CD4-positive, alpha-beta T cell (primary cell): ENCODE data around the gene HOXA3. TPM values are rescaled to one million over a fixed set of nuclear protein-coding genes. Genes with fewer than 3 reads are reported as not detected.

Experiments
- ATAC-seq: fragments of 200-7000 bp; cut with Tn5 transposase; one replicate; pipeline ENCODE4 v1.10.0; 2022; ENCODE audit warnings: mild to moderate bottlenecking; ENCODE audit not compliant: poor library complexity
- CTCF ChIA-PET: fragments of 350-600 bp; sonication (Branson Sonifier 250); formaldehyde crosslinking; loops from one replicate; lab custom pipeline; 2021; ENCODE audit warnings: antibody characterized with exemption, inconsistent platforms; lab: Charles Lee
- POLR2A ChIA-PET: fragments of 350-600 bp; sonication (Branson Sonifier 250); formaldehyde crosslinking; loops from one replicate; lab custom pipeline; 2021; ENCODE audit warnings: antibody characterized with exemption, inconsistent platforms; lab: Charles Lee
- DNase-seq, 14 experiments: peaks; one replicate each; pipeline ENCODE4 v3.0.0-alpha.2; 2013 to 2020; ENCODE audit warnings: mixed read lengths in 2 of 14
- H3K27ac ChIP-seq, 2 donors: one replicate each; pipeline versions ENCODE4 v1.5.1 to v1.7.0; 2013; ENCODE audit warnings: low read length in 2 of 2, low read depth in 1 of 2, mild to moderate bottlenecking in 1 of 2
- H3K27me3 ChIP-seq, 2 experiments: 1 replicate in 1 of 2; 2 replicates in 1 of 2; pipeline versions ENCODE4 v1.6.1 to v1.7.0; 2013; ENCODE audit warnings: low read length in 2 of 2, control low read depth in 1 of 2, mild to moderate bottlenecking in 1 of 2, moderate library complexity in 1 of 2; ENCODE audit not compliant: insufficient read depth in 2 of 2, control insufficient read depth in 1 of 2
- H3K36me3 ChIP-seq: one replicate; pipeline ENCODE4 v1.6.1; 2013; ENCODE audit warnings: low read length, control low read depth; ENCODE audit not compliant: insufficient read depth
- H3K4me1 ChIP-seq: one replicate; pipeline ENCODE4 v1.6.1; 2013; ENCODE audit warnings: low read length, control low read depth; ENCODE audit not compliant: insufficient read depth
- H3K4me3 ChIP-seq: one replicate; pipeline ENCODE4 v1.5.1; 2013; ENCODE audit warnings: mild to moderate bottlenecking, low read length, moderate library complexity
- H3K9me3 ChIP-seq, 2 experiments: 1 replicate in 1 of 2; 2 replicates in 1 of 2; pipeline versions ENCODE4 v1.6.1 to v1.7.0; 2013; ENCODE audit warnings: low read length in 2 of 2, mild to moderate bottlenecking in 2 of 2, control low read depth in 1 of 2, moderate library complexity in 1 of 2; ENCODE audit not compliant: control insufficient read depth in 1 of 2, insufficient read depth in 1 of 2
- H3K27ac Mint-ChIP-seq: one replicate; pipeline ENCODE4 v1.8.0; 2020; ENCODE audit warnings: mixed read lengths
- H3K27me3 Mint-ChIP-seq: one replicate; pipeline ENCODE4 v1.8.0; 2021; ENCODE audit warnings: mixed read lengths
- H3K36me3 Mint-ChIP-seq: one replicate; pipeline ENCODE4 v1.8.0; 2021; ENCODE audit warnings: low read depth, mixed read lengths
- H3K4me1 Mint-ChIP-seq: one replicate; pipeline ENCODE4 v1.8.0; 2021; ENCODE audit warnings: low read depth, mixed read lengths
- H3K4me3 Mint-ChIP-seq: one replicate; pipeline ENCODE4 v1.8.0; 2020; ENCODE audit warnings: mild to moderate bottlenecking, mixed read lengths
- H3K9me3 Mint-ChIP-seq: one replicate; pipeline ENCODE4 v1.8.0; 2020; ENCODE audit warnings: mixed read lengths
- intact Hi-C, 2 experiments: fragments of 100-400 bp; cut with DNase I in 1 of 2; cut with micrococcal nuclease in 1 of 2; formaldehyde crosslinking; loops; one replicate each; pipeline versions ENCODE4 v1.15.1 to v1.9.0; 2023 to 2025; cut with DNase I, micrococcal nuclease
- total RNA-seq, 174 experiments: library from RNA in 2 of 174; stranded (reverse) in 2 of 174; gene quantifications; one replicate each; pipeline ENCODE4 v1.2.3 and lab custom pipeline; 2021 to 2026
- TF ChIP-seq, protein P1 (sequence below): fragments of 200-600 bp; IDR thresholded peaks from one replicate; pipeline ENCODE4 v1.8.0; 2022; ENCODE audit warnings: antibody characterized with exemption, mild to moderate bottlenecking

HOXA3 gene
- total RNA-seq, 2 experiments from 2014 or later = not detected

DNA sequence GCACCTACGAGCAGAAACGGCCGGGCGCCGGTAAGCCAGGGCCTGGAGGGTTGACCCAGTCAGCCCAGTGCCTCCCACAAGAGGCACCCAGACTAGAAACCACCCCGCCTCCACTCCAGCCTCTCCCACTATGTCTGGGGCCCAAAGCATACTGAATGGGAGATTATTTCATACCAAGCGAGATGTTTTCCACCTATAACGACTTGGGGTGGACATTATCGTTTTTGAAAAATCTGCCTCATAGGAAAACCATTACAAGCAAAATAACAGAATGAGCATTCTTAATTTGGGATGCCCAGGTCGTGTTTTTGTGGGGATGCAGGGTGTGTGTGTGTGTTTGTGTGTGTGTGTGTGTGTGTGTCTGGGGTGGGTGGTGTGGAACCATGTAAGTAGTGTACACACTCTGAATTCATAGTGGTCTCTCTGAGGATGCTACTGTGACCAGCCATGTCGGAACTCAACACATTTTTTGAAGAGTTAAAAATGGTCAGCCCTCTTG, 6.4 kb downstream of the HOXA3 start:
- no peak overlapping the region for H3K27ac Mint-ChIP-seq
- no peak overlapping the region for H3K4me3 Mint-ChIP-seq
- H3K27me3 Mint-ChIP-seq = peaks cover 81% of the 10 kb centered on the region
- peaks cover 51 to 79% of the 10 kb centered on the region in 2 experiments for H3K27me3 ChIP-seq
- H3K4me1 Mint-ChIP-seq = peaks cover 16% of the 10 kb centered on the region
- no peaks in the 10 kb centered on the region for H3K9me3 Mint-ChIP-seq
- TF ChIP-seq, protein P1, sequence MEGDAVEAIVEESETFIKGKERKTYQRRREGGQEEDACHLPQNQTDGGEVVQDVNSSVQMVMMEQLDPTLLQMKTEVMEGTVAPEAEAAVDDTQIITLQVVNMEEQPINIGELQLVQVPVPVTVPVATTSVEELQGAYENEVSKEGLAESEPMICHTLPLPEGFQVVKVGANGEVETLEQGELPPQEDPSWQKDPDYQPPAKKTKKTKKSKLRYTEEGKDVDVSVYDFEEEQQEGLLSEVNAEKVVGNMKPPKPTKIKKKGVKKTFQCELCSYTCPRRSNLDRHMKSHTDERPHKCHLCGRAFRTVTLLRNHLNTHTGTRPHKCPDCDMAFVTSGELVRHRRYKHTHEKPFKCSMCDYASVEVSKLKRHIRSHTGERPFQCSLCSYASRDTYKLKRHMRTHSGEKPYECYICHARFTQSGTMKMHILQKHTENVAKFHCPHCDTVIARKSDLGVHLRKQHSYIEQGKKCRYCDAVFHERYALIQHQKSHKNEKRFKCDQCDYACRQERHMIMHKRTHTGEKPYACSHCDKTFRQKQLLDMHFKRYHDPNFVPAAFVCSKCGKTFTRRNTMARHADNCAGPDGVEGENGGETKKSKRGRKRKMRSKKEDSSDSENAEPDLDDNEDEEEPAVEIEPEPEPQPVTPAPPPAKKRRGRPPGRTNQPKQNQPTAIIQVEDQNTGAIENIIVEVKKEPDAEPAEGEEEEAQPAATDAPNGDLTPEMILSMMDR = no peak
- no peak for ATAC-seq
- H3K4me3 ChIP-seq = no peak overlapping the region
- ChIA-PET CTCF (interaction anchor here (1.6 kb wide), 1 partner anchor 15 kb away, joined by 5 read pairs; no protein-coding TSS in a partner anchor), POLR2A (no interaction called here)
- no peak for DNase-seq
- H3K9me3 ChIP-seq = peaks cover 0 to 52% of the 10 kb centered on the region in 2 experiments
- H3K27ac ChIP-seq = no peak overlapping the region
- H3K36me3 ChIP-seq = no peaks in the 10 kb centered on the region
- intact Hi-C loops = no loop called here
- no peaks in the 10 kb centered on the region for H3K36me3 Mint-ChIP-seq
- H3K4me1 ChIP-seq = peaks cover 23% of the 10 kb centered on the region

DNA sequence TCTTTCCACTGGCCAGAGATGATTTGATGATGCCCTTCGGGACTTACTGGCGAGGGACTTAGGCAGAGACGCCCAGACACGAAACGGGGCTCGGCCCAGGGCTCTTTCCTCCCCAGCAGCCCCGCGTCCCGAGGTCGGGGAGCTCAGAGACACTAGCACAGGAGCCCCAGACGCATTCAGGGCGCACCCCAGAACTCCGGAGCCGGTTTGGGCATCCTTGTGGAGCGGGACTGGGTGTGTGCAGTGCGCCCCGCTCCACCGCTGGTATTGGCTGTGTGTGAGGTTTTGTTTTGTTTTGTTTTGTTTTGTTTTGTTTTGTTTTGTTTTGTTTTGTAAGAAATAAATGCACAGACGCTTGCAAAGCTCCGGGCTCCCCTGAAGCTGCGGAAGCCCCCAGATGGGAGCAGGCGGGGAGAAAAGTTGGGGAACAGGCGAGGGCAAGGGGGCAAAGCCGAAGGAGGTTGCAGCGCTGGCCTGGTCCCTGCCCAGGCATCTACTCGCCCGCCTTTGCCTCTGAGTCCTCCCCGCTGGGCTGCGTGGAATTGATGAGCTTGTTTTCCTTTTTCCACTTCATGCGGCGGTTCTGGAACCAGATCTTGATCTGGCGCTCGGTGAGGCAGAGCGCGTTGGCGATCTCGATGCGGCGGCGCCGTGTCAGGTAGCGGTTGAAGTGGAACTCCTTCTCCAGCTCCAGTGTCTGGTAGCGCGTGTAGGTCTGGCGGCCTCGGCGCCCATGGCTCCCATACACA, 7.0 kb downstream of the HOXA3 start:
- Mint-ChIP-seq H3K4me1 (peaks cover 10% of the 10 kb centered on the region), H3K27me3 (peaks cover 81% of the 10 kb centered on the region), H3K4me3 (no peak overlapping the region), H3K9me3 (no peaks in the 10 kb centered on the region), H3K36me3 (no peaks in the 10 kb centered on the region), H3K27ac (no peak overlapping the region)
- DNase-seq (no peak), ATAC-seq (no peak)
- Histone ChIP-seq H3K4me1 (peaks cover 16% of the 10 kb centered on the region), H3K27me3 (peaks cover 47 to 80% of the 10 kb centered on the region in 2 experiments), H3K36me3 (no peaks in the 10 kb centered on the region), H3K4me3 (no peak overlapping the region), H3K27ac (no peak overlapping the region), H3K9me3 (peaks cover 0 to 47% of the 10 kb centered on the region in 2 experiments)
- CTCF ChIA-PET = interaction anchor here (1.6 kb wide), 1 partner anchor 15 kb away, joined by 5 read pairs; no protein-coding TSS in a partner anchor
- intact Hi-C loops = no loop called here
- TF ChIP-seq, protein P1 = no peak
- POLR2A ChIA-PET = no interaction called here

DNA sequence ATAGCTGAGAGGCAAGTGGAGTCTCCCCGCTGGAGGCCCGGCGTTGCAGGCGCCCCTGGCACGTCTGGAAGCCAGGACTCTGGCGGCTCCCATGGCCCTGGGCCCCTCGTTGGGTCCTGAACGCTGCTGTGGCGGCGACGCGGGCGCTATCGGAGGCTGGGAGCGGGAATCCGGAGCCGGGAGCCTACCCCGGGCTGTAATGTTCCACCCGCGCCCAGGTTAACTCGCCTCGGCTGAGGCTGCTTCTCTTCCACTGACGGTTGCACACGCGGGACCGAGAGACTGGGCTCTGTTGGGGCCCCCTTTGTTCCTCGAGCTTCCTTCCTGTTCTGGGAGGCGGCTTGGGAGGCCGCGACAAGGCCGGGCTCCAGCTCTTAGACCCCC, 7.6 kb downstream of the HOXA3 start:
- no peak for ATAC-seq
- intact Hi-C loops = no loop called here
- peaks cover 78% of the 10 kb centered on the region for H3K27me3 Mint-ChIP-seq
- DNase-seq = peak in 1 of 14 experiments; percentile 25
- ChIA-PET CTCF (no interaction called here), POLR2A (no interaction called here)
- no peaks in the 10 kb centered on the region for H3K36me3 Mint-ChIP-seq
- Histone ChIP-seq H3K27ac (no peak overlapping the region), H3K4me1 (peaks cover 13% of the 10 kb centered on the region), H3K36me3 (no peaks in the 10 kb centered on the region), H3K27me3 (peaks cover 42 to 75% of the 10 kb centered on the region in 2 experiments), H3K4me3 (no peak overlapping the region), H3K9me3 (peaks cover 0 to 44% of the 10 kb centered on the region in 2 experiments)
- TF ChIP-seq, protein P1 = no peak
- H3K9me3 Mint-ChIP-seq = no peaks in the 10 kb centered on the region
- no peak overlapping the region for H3K27ac Mint-ChIP-seq
- H3K4me1 Mint-ChIP-seq = peaks cover 8% of the 10 kb centered on the region
- H3K4me3 Mint-ChIP-seq = no peak overlapping the region
